MCF 10A (cell line): ENCODE data around the gene USP35. TPM values are rescaled to one million over a fixed set of nuclear protein-coding genes. Genes with fewer than 3 reads are reported as not detected.

Source experiments
- BruUV-seq: library from RNA; stranded (reverse); fragments of 400-500 nt; replicated peaks from 2 replicates; lab custom pipeline; 2021; lab: Mats Ljungman, UMichigan
- CTCF ChIA-PET: fragments of 300-600 bp; sonication (Branson Sonifier 250); formaldehyde crosslinking; extraction: SDS; loops from one replicate; lab custom pipeline; 2021; ENCODE audit warnings: antibody characterized with exemption, inconsistent platforms; lab: Yijun Ruan, JAX
- POLR2A ChIA-PET: fragments of 300-600, 350-650 bp; sonication (Branson Sonifier 250); formaldehyde crosslinking; extraction: SDS; loops from one replicate; lab custom pipeline; 2020; ENCODE audit warnings: antibody characterized with exemption, inconsistent platforms; lab: Yijun Ruan, JAX
- DNase-seq: peaks from one replicate; pipeline ENCODE4 v3.0.0-alpha.2; 2018; ENCODE audit not compliant: unreplicated experiment
- H3K27ac Mint-ChIP-seq: one replicate; pipeline ENCODE4 v1.8.0; 2022; ENCODE audit warnings: mild to moderate bottlenecking, low read depth, mixed read lengths; ENCODE audit not compliant: unreplicated experiment
- H3K27me3 Mint-ChIP-seq: one replicate; pipeline ENCODE4 v1.8.0; 2022; ENCODE audit warnings: mixed read lengths; ENCODE audit not compliant: insufficient read depth, unreplicated experiment
- H3K36me3 Mint-ChIP-seq: one replicate; pipeline ENCODE4 v1.8.0; 2022; ENCODE audit warnings: mild to moderate bottlenecking, moderate library complexity, mixed read lengths; ENCODE audit not compliant: insufficient read depth, unreplicated experiment
- H3K4me1 Mint-ChIP-seq: one replicate; pipeline ENCODE4 v1.8.0; 2022; ENCODE audit warnings: mixed read lengths; ENCODE audit not compliant: insufficient read depth, unreplicated experiment
- H3K4me3 Mint-ChIP-seq: one replicate; pipeline ENCODE4 v1.8.0; 2022; ENCODE audit warnings: mild to moderate bottlenecking, moderate library complexity, mixed read lengths; ENCODE audit not compliant: unreplicated experiment
- H3K9me3 Mint-ChIP-seq: one replicate; pipeline ENCODE4 v1.8.0; 2022; ENCODE audit warnings: mixed read lengths; ENCODE audit not compliant: unreplicated experiment
- CTCF ChIP-seq: fragments of 200-600 bp; IDR thresholded peaks from one replicate; pipeline ENCODE4 v1.8.0; 2022; ENCODE audit warnings: antibody characterized with exemption, mild to moderate bottlenecking; ENCODE audit not compliant: unreplicated experiment
- intact Hi-C: fragments of 100-400 bp; cut with micrococcal nuclease; formaldehyde crosslinking; loops from 2 replicates; pipeline ENCODE4 v1.14.1; 2022
- total RNA-seq: library from RNA; stranded (reverse); gene quantifications from 2 replicates; pipeline ENCODE4 v1.2.3, GENCODE V29; 2022

The USP35 gene
- total RNA-seq, 1 experiment from 2014 or later = 6.7 TPM

GRCh38 chr11:78255919-78256318, 67.2 kb downstream of the USP35 start:
- no peak for DNase-seq
- peak overlapping the region; percentile 3 for H3K27ac Mint-ChIP-seq
- H3K36me3 Mint-ChIP-seq = no peaks in the 10 kb centered on the region
- POLR2A ChIA-PET = interaction anchor here (0.5 to 0.6 kb wide), 2 partner anchors 17 to 28 kb away, joined by 3 to 4 read pairs; no protein-coding TSS in a partner anchor
- CTCF ChIA-PET = no interaction called here
- H3K9me3 Mint-ChIP-seq = no peaks in the 10 kb centered on the region
- no peak for TF ChIP-seq CTCF
- H3K4me3 Mint-ChIP-seq = no peak overlapping the region
- H3K4me1 Mint-ChIP-seq = peaks cover 11% of the 10 kb centered on the region
- BruUV-seq = no TSS peak
- intact Hi-C loops = no loop called here
- H3K27me3 Mint-ChIP-seq = no peaks in the 10 kb centered on the region

- no peaks in the 10 kb centered on the region for H3K36me3 Mint-ChIP-seq
- intact Hi-C loops = no loop called here
- no peaks in the 10 kb centered on the region for H3K27me3 Mint-ChIP-seq
- peak overlapping the region; percentile 3 for H3K27ac Mint-ChIP-seq
- BruUV-seq = no TSS peak
- no peak overlapping the region for H3K4me3 Mint-ChIP-seq
- ChIA-PET CTCF (interaction anchor here (0.6 kb wide), 1 partner anchor 130 kb away, joined by 4 read pairs; no protein-coding TSS in a partner anchor), POLR2A (interaction anchor here (0.6 to 1.3 kb wide), 2 partner anchors 8 to 317 kb away, joined by 3 to 4 read pairs; partner anchors contain the start of gene NARS2)
- TF ChIP-seq CTCF = no peak
- peak; percentile 73 for DNase-seq
- no peaks in the 10 kb centered on the region for H3K9me3 Mint-ChIP-seq
- peaks cover 11% of the 10 kb centered on the region for H3K4me1 Mint-ChIP-seq
These were observed 68.2 kb downstream of the USP35 start for GRCh38 chr11:78256962-78257361.

- ChIA-PET CTCF (interaction anchor here (0.6 to 1.1 kb wide), 2 partner anchors 108 to 307 kb away, joined by 3 read pairs; no protein-coding TSS in a partner anchor), POLR2A (interaction anchor here (0.7 to 1.3 kb wide), 2 partner anchors 317 to 351 kb away, joined by 3 read pairs; partner anchors contain the start of gene NARS2)
- Mint-ChIP-seq H3K27me3 (no peaks in the 10 kb centered on the region), H3K27ac (no peak overlapping the region), H3K4me1 (peaks cover 11% of the 10 kb centered on the region), H3K36me3 (no peaks in the 10 kb centered on the region), H3K9me3 (no peaks in the 10 kb centered on the region), H3K4me3 (no peak overlapping the region)
- BruUV-seq = no TSS peak
- TF ChIP-seq CTCF = no peak
- DNase-seq = no peak
- intact Hi-C loops = no loop called here
These were observed 68.9 kb downstream of the USP35 start for GRCh38 chr11:78257654-78258053.

GRCh38 chr11:78259777-78260487, 71.2 kb downstream of the USP35 start:
- Mint-ChIP-seq H3K27ac (no peak overlapping the region), H3K9me3 (no peaks in the 10 kb centered on the region), H3K4me3 (no peak overlapping the region), H3K36me3 (no peaks in the 10 kb centered on the region), H3K4me1 (peaks cover 11% of the 10 kb centered on the region), H3K27me3 (no peaks in the 10 kb centered on the region)
- ChIA-PET POLR2A (interaction anchor here (0.8 kb wide), 1 partner anchor 11 kb away, joined by 3 read pairs; no protein-coding TSS in a partner anchor), CTCF (no interaction called here)
- intact Hi-C loops = no loop called here
- no peak for DNase-seq
- no peak for TF ChIP-seq CTCF
- no TSS peak for BruUV-seq
